ENCODE results near the gene ERICH4.
"Not testable (repeated sequence)": the region's sequence is repeated elsewhere in the genome, so short reads cannot be mapped to it uniquely, and the experiment has no call there.

ERICH4 gene

GRCh38 chr19:41478875-41479756 is 36.2 kb downstream of the ERICH4 start:
- DNase-seq (ENCODE audit: low read depth) = no peak

DNA sequence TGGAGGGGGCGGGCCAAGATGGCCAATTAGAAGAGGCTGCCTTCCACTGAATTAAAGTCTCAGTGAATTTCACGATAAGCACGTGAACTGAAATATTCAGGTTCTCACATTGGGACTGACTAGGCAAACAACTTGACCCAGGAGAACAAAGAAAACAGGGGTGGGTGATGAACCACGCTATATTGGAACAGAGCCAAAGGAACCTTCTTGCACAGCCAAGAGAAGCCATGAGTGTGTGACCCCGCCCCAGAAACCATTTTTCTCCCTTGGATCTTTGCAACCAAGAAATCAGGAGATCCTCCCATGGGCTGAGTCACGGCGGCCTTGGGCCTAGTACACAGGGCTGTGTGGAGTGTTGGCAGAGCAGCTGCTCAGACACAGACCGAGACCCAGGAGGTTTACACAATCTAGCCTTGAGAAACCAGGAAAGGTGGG is 36.8 kb downstream of the ERICH4 start:
- DNase-seq (ENCODE audit: low read depth) = no peak

- no peak for DNase-seq (ENCODE audit: low read depth)
Observed at GRCh38 chr19:41480336-41480735, 37.4 kb downstream of the ERICH4 start.

DNA sequence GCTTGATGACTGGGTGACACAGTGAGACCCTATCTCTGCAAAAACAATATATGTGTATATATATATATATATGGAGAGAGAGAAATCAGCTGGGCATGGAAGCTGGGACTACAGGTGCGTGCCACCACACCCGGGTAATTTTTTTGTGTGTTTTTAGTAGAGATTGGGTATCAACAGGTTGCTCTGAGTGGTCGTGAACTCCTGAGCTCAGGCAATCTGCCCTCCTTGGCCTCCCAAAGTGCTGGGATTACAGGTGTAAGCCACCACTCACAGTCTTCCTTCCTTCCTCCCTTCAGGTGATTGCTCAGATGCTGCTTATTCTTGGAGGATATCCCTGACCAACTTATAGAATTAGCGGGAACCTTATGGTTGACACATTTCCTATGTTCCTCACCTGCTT is 41.9 kb downstream of the ERICH4 start:
- no peak for DNase-seq (ENCODE audit: low read depth)

GRCh38 chr19:41486953-41487352 is 44.0 kb downstream of the ERICH4 start:
- not testable (repeated sequence) for DNase-seq (ENCODE audit: low read depth)

DNA sequence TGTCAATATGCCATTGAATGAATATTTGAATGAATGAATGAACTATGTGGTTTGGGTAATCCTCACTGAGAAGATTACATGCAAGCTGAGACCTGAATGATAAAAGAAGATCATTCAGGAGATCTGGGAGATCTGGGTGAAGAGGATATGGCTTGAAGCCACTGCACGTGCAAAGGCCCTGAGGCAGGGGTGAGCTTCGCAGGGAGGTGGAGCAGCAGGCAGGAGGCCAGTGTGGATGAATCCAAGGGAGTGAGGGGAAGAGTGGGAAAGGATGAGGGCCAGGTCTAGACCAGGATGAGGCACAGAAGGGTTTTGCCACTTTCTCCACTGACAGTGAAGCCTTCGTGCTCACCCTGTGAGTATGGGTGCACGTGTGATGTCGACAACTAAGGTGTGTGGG is 49.9 kb downstream of the ERICH4 start:
- DNase-seq (ENCODE audit: low read depth) = no peak
